NCI-H2171 (cell line): ENCODE results near the gene LEKR1.
"Not testable (repeated sequence)": the region's sequence is repeated elsewhere in the genome, so short reads cannot be mapped to it uniquely, and the experiment has no call there.

ENCODE experiments used
- DNase-seq: peaks from one replicate; lab custom pipeline; 2025; lab: John Stamatoyannopoulos, UW

Gene LEKR1

GRCh38 chr3:156837115-156837514 lies 11.0 kb downstream of the LEKR1 start:
- no peak for DNase-seq

- DNase-seq: no peak
Measured at GRCh38 chr3:156838035-156838434, 11.9 kb downstream of the LEKR1 start.

GRCh38 chr3:156840826-156841689 lies 14.9 kb downstream of the LEKR1 start:
- DNase-seq: no peak

- DNase-seq: no peak
Measured at GRCh38 chr3:156843071-156843808, 17.1 kb downstream of the LEKR1 start.

GRCh38 chr3:156847752-156848448 lies 21.7 kb downstream of the LEKR1 start:
- no peak for DNase-seq

GRCh38 chr3:156859578-156859977 lies 33.4 kb downstream of the LEKR1 start:
- no peak for DNase-seq

GRCh38 chr3:156860873-156861272 lies 34.7 kb downstream of the LEKR1 start:
- DNase-seq: no peak

GRCh38 chr3:156862338-156862737 lies 36.2 kb downstream of the LEKR1 start:
- DNase-seq: no peak

GRCh38 chr3:156865732-156866131 lies 39.6 kb downstream of the LEKR1 start:
- no peak for DNase-seq

- DNase-seq: no peak
Measured at GRCh38 chr3:156867174-156867573, 41.0 kb downstream of the LEKR1 start.

GRCh38 chr3:156867920-156868319 lies 41.8 kb downstream of the LEKR1 start:
- no peak for DNase-seq

- DNase-seq: no peak
Measured at GRCh38 chr3:156873906-156874305, 47.8 kb downstream of the LEKR1 start.

- not testable (repeated sequence) for DNase-seq
Measured at GRCh38 chr3:156879491-156879890, 53.3 kb downstream of the LEKR1 start.

- no peak for DNase-seq
Measured at GRCh38 chr3:156885761-156886160, 59.6 kb downstream of the LEKR1 start.

- no peak for DNase-seq
Measured at GRCh38 chr3:156888176-156888575, 62.0 kb downstream of the LEKR1 start.

GRCh38 chr3:156888576-156888975 lies 62.4 kb downstream of the LEKR1 start:
- DNase-seq: no peak

GRCh38 chr3:156892701-156893100 lies 66.5 kb downstream of the LEKR1 start:
- no peak for DNase-seq

- DNase-seq: not testable (repeated sequence)
Measured at GRCh38 chr3:156895374-156895773, 69.2 kb downstream of the LEKR1 start.

- DNase-seq: not testable (repeated sequence)
Measured at GRCh38 chr3:156897851-156898250, 71.7 kb downstream of the LEKR1 start.

GRCh38 chr3:156898296-156898880 lies 72.2 kb downstream of the LEKR1 start:
- DNase-seq: no peak

GRCh38 chr3:156899951-156900350 lies 73.8 kb downstream of the LEKR1 start:
- no peak for DNase-seq

- DNase-seq: no peak
Measured at GRCh38 chr3:156902916-156903315, 76.8 kb downstream of the LEKR1 start.
